ENCODE data around the gene CITED2. TPM values are rescaled to one million over a fixed set of nuclear protein-coding genes. Genes with fewer than 3 reads are reported as not detected.

The CITED2 gene
- total and polyA plus RNA-seq, 2 of the 8 experiments (the other 6 are each of a cell fraction or from before 2014, with no cell fraction given), result 89.1 to 115 TPM

DNA sequence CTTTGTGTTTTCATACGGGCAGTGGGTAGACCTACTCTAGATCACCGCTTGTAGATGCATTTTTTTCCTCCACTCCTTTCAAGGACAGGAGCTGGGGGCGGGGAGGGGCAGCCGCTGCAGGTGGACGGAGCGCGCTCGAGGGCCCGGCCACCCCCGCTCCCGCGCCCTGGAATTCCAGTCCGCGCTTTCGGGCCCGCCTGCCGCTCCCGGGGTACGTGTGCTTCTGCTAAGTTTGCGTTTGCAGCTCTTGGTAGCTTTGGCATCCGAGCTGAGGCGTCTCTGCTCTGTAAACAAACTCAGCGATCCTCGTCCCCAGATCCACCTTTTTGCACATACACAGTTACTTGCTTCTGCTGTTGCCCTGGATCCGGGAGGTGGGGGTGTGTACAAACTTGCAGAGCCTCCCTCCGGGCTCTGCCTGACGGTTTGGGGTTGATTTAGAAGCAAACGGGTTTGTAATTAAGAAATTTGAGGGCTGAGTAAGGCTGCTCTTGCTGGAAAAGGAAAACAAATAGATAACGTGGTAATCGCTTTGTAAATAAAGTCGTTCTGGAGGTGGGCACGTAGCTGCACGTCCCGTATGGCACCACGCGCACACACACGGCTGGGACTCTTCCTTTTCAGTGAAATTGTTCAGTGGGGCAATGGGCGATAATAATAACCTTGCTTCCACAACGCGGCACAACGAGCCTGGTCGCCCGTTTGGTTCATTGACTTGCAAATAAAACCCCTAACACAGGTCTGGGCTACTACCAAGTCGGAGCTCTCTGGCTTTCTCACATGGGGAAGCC lies 973 bp upstream of the CITED2 start (continued):
- no peak for TF ChIP-seq POU5F1 (IDR thresholded peaks at IDR 0.05; ENCODE audit: low read depth, low read length)
- TF ChIP-seq, protein P1, sequence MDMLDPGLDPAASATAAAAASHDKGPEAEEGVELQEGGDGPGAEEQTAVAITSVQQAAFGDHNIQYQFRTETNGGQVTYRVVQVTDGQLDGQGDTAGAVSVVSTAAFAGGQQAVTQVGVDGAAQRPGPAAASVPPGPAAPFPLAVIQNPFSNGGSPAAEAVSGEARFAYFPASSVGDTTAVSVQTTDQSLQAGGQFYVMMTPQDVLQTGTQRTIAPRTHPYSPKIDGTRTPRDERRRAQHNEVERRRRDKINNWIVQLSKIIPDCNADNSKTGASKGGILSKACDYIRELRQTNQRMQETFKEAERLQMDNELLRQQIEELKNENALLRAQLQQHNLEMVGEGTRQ (IDR thresholded peaks at IDR 0.05; ENCODE audit: low read length), result no peak
- TF ChIP-seq CREB1 (IDR thresholded peaks at IDR 0.05), result peak; percentile 44
- peak; percentile 31 to 56; a peak in 3 of 4 replicates for TF ChIP-seq RAD21 (IDR thresholded peaks at IDR 0.05 in 1 of 2, conservative IDR thresholded peaks at IDR 0.05 in 1 of 2; ENCODE audit: low read depth in 2 of 2, low read length in 2 of 2)
- peak; percentile 23 to 61; a peak in 1 of 4 replicates for TF ChIP-seq SIN3A (conservative IDR thresholded peaks at IDR 0.05 in 1 of 2, IDR thresholded peaks at IDR 0.05 in 1 of 2; ENCODE audit: low read depth in 1 of 2, low read length in 2 of 2)
- TF ChIP-seq KDM4A (IDR thresholded peaks at IDR 0.05; ENCODE audit: low read depth, low read length, severe bottlenecking), result no peak
- peak; percentile 87 for TF ChIP-seq TEAD4 (IDR thresholded peaks at IDR 0.05; ENCODE audit: low read depth, low read length)
- TF ChIP-seq, protein P2, sequence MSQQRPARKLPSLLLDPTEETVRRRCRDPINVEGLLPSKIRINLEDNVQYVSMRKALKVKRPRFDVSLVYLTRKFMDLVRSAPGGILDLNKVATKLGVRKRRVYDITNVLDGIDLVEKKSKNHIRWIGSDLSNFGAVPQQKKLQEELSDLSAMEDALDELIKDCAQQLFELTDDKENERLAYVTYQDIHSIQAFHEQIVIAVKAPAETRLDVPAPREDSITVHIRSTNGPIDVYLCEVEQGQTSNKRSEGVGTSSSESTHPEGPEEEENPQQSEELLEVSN (IDR thresholded peaks at IDR 0.05), result peak; percentile 84
- TF ChIP-seq, protein P3, sequence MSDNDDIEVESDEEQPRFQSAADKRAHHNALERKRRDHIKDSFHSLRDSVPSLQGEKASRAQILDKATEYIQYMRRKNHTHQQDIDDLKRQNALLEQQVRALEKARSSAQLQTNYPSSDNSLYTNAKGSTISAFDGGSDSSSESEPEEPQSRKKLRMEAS (IDR thresholded peaks at IDR 0.05), result peak; percentile 92
- peak; percentile 87 for TF ChIP-seq TBP (IDR thresholded peaks at IDR 0.05; ENCODE audit: low read depth, low read length)
- TF ChIP-seq EGR1 (IDR thresholded peaks at IDR 0.05; ENCODE audit: borderline replicate concordance, low read depth, low read length), result peak; percentile 88
- TF ChIP-seq SP1 (IDR thresholded peaks at IDR 0.05; ENCODE audit: low read depth, low read length), result peak; percentile 96
- TF ChIP-seq SAP30 (IDR thresholded peaks at IDR 0.05; ENCODE audit: insufficient read depth, insufficient replicate concordance, low read length), result peak; percentile 17
- peak; percentile 82 for TF ChIP-seq POLR2AphosphoS5 (IDR thresholded peaks at IDR 0.05; ENCODE audit: low read depth, low read length)
- TF ChIP-seq POLR2A (IDR thresholded peaks at IDR 0.05; ENCODE audit: control extremely low read depth in 1 of 2, low read depth in 2 of 2, low read length in 2 of 2), result peak; percentile 65 to 80; a peak in 2 of 3 replicates
- no peak for TF ChIP-seq NANOG (IDR thresholded peaks at IDR 0.05; ENCODE audit: insufficient read depth, low read depth, low read length, poor library complexity, severe bottlenecking)
